ENCODE results near the gene PLA2G4D. TPM values are rescaled to one million over a fixed set of nuclear protein-coding genes. Genes with fewer than 3 reads are reported as not detected.
A peak's percentile ranks its signal among the peaks of the same experiment; 100 is the strongest.

Gene PLA2G4D
- total RNA-seq, 1 experiment from 2014 or later = 0.34 TPM

GRCh38 chr15:42118650-42119445 is 24.5 kb upstream of the PLA2G4D start:
- no peaks in the 10 kb centered on the region for H3K36me3 ChIP-seq (ENCODE audit: control insufficient read depth in 1 of 2, insufficient read depth in 2 of 2, low read length in 2 of 2)
- H3K9ac ChIP-seq (ENCODE audit: low read length) = no peak overlapping the region
- no peak overlapping the region for H3K27ac ChIP-seq (ENCODE audit: low read depth, low read length)
- DNase-seq (ENCODE audit: low read depth, low spot score) (no peak), ATAC-seq (peak; percentile 50; the same call in 1 of the 2 replicates)
- no peaks in the 10 kb centered on the region for H3K9me3 ChIP-seq (ENCODE audit: control insufficient read depth in 1 of 2, insufficient read depth in 1 of 2, low read depth in 1 of 2, low read length in 2 of 2)
- no peaks in the 10 kb centered on the region for H3K79me2 ChIP-seq (ENCODE audit: insufficient read depth, low read length)
- H3K4me2 ChIP-seq (ENCODE audit: low read length) = peak overlapping the region; percentile 17; the same call in 1 of the 2 replicates
- POLR2A ChIA-PET = interaction anchor here (1.8 kb wide), 1 partner anchor 154 kb away, joined by 5 read pairs; the partner anchor contains the start of genes GANC and TMEM87A
- no peak overlapping the region for H3K4me3 ChIP-seq (replicated peaks in 1 of 2; ENCODE audit: low read depth in 1 of 2, low read length in 2 of 2)
- BruUV-seq (replicated peaks) = no TSS peak
- peak overlapping the region; percentile 41 for H2AFZ ChIP-seq (ENCODE audit: low read depth, low read length, poor library complexity, severe bottlenecking)
- H4K20me1 ChIP-seq (ENCODE audit: insufficient read depth) = no peaks in the 10 kb centered on the region
- H3K27me3 ChIP-seq (ENCODE audit: insufficient read depth, low read length) = no peaks in the 10 kb centered on the region
- RAD21 ChIA-PET (ENCODE audit: low non-redundant PET in 1 of 2, low total read pairs in 2 of 2, uncharacterized antibody in 2 of 2, unreplicated experiment in 2 of 2) = no interaction called here
- TF ChIP-seq REST (IDR thresholded peaks at IDR 0.05; ENCODE audit: low read depth) = no peak
- intact Hi-C loops (cut with micrococcal nuclease) = no loop called here
- H3K9me2 ChIP-seq (ENCODE audit: insufficient read depth) = no peaks in the 10 kb centered on the region
- peaks cover 0 to 4% of the 10 kb centered on the region in 2 experiments; a peak in 1 of 4 replicates for H3K4me1 ChIP-seq (ENCODE audit: control insufficient read depth in 1 of 2, insufficient read depth in 2 of 2, low read length in 2 of 2)
- CTCF ChIA-PET = interaction anchor here (1.7 to 2.0 kb wide), 2 partner anchors 15 to 34 kb away, joined by 4 to 5 read pairs; no protein-coding TSS in a partner anchor

- Histone ChIP-seq H3K79me2 (ENCODE audit: insufficient read depth, low read length) (no peaks in the 10 kb centered on the region), H3K4me1 (ENCODE audit: control insufficient read depth in 1 of 2, insufficient read depth in 2 of 2, low read length in 2 of 2) (peaks cover 0 to 5% of the 10 kb centered on the region in 2 experiments; a peak in 1 of 4 replicates), H3K9me3 (ENCODE audit: control insufficient read depth in 1 of 2, insufficient read depth in 1 of 2, low read depth in 1 of 2, low read length in 2 of 2) (no peaks in the 10 kb centered on the region; a peak in 1 of 4 replicates), H3K27ac (ENCODE audit: low read depth, low read length) (no peak overlapping the region), H3K27me3 (ENCODE audit: insufficient read depth, low read length) (no peaks in the 10 kb centered on the region), H3K9me2 (ENCODE audit: insufficient read depth) (no peaks in the 10 kb centered on the region), H3K9ac (ENCODE audit: low read length) (no peak overlapping the region), H3K36me3 (ENCODE audit: control insufficient read depth in 1 of 2, insufficient read depth in 2 of 2, low read length in 2 of 2) (no peaks in the 10 kb centered on the region), H3K4me2 (ENCODE audit: low read length) (no peak overlapping the region), H3K4me3 (replicated peaks in 1 of 2; ENCODE audit: low read depth in 1 of 2, low read length in 2 of 2) (no peak overlapping the region), H4K20me1 (ENCODE audit: insufficient read depth) (no peaks in the 10 kb centered on the region), H2AFZ (ENCODE audit: low read depth, low read length, poor library complexity, severe bottlenecking) (no peak overlapping the region)
- intact Hi-C loops (cut with micrococcal nuclease) = no loop called here
- CTCF ChIA-PET = no interaction called here
- POLR2A ChIA-PET = no interaction called here
- ATAC-seq (no peak), DNase-seq (ENCODE audit: low read depth, low spot score) (no peak)
- no TSS peak for BruUV-seq (replicated peaks)
- RAD21 ChIA-PET (ENCODE audit: low non-redundant PET in 1 of 2, low total read pairs in 2 of 2, uncharacterized antibody in 2 of 2, unreplicated experiment in 2 of 2) = no interaction called here
- no peak for TF ChIP-seq TCF7L2 (IDR thresholded peaks at IDR 0.05; ENCODE audit: borderline replicate concordance, extremely low read depth, insufficient read depth, insufficient read length)
- no peak for TF ChIP-seq ZFX (IDR thresholded peaks at IDR 0.05)
- TF ChIP-seq ATF3 (IDR thresholded peaks at IDR 0.05) = no peak
- TF ChIP-seq ELF1 (IDR thresholded peaks at IDR 0.05; ENCODE audit: borderline replicate concordance, low read depth) = no peak
- no peak for TF ChIP-seq ZBTB33 (IDR thresholded peaks at IDR 0.05; ENCODE audit: extremely low read depth, insufficient replicate concordance, low read length)
- no peak for TF ChIP-seq REST (IDR thresholded peaks at IDR 0.05; ENCODE audit: low read depth)
- no peak for TF ChIP-seq CEBPB (IDR thresholded peaks at IDR 0.05; ENCODE audit: low read depth)
Observed at GRCh38 chr15:42111924-42112323, 17.6 kb upstream of the PLA2G4D start.
